MM.1S (cell line): ENCODE measurements around the gene RNFT2.

Source experiments
- EZH2 ChIP-seq: fragments of 300-600 bp; sonication (generic); optimal IDR thresholded peaks from 2 replicates; pipeline ENCODE3; 2017; ENCODE audit warnings: low read depth, mild to moderate bottlenecking, antibody characterized with exemption, low read length, mixed read lengths
- TF ChIP-seq, protein P1 (sequence below): fragments of 300-600 bp; sonication (generic); IDR thresholded peaks from 2 replicates; pipeline ENCODE4 v1.5.1; 2016; ENCODE audit warnings: antibody characterized with exemption, low read length, mixed read lengths

- TF ChIP-seq, protein P1, sequence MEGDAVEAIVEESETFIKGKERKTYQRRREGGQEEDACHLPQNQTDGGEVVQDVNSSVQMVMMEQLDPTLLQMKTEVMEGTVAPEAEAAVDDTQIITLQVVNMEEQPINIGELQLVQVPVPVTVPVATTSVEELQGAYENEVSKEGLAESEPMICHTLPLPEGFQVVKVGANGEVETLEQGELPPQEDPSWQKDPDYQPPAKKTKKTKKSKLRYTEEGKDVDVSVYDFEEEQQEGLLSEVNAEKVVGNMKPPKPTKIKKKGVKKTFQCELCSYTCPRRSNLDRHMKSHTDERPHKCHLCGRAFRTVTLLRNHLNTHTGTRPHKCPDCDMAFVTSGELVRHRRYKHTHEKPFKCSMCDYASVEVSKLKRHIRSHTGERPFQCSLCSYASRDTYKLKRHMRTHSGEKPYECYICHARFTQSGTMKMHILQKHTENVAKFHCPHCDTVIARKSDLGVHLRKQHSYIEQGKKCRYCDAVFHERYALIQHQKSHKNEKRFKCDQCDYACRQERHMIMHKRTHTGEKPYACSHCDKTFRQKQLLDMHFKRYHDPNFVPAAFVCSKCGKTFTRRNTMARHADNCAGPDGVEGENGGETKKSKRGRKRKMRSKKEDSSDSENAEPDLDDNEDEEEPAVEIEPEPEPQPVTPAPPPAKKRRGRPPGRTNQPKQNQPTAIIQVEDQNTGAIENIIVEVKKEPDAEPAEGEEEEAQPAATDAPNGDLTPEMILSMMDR: no peak
- TF ChIP-seq EZH2: no peak
Observed at GRCh38 chr12:116853507-116853906, 115.4 kb downstream of the RNFT2 start.
